ENCODE results near the gene NEURL1. TPM values are rescaled to one million over a fixed set of nuclear protein-coding genes. Genes with fewer than 3 reads are reported as not detected.
A peak's percentile ranks its signal among the peaks of the same experiment; 100 is the strongest.
"Not testable (repeated sequence)": the region's sequence is repeated elsewhere in the genome, so short reads cannot be mapped to it uniquely, and the experiment has no call there.

Gene NEURL1
- total and polyA plus RNA-seq, 4 experiments from 2014 or later, result 0.76 to 0.96 (median 0.83) TPM

DNA sequence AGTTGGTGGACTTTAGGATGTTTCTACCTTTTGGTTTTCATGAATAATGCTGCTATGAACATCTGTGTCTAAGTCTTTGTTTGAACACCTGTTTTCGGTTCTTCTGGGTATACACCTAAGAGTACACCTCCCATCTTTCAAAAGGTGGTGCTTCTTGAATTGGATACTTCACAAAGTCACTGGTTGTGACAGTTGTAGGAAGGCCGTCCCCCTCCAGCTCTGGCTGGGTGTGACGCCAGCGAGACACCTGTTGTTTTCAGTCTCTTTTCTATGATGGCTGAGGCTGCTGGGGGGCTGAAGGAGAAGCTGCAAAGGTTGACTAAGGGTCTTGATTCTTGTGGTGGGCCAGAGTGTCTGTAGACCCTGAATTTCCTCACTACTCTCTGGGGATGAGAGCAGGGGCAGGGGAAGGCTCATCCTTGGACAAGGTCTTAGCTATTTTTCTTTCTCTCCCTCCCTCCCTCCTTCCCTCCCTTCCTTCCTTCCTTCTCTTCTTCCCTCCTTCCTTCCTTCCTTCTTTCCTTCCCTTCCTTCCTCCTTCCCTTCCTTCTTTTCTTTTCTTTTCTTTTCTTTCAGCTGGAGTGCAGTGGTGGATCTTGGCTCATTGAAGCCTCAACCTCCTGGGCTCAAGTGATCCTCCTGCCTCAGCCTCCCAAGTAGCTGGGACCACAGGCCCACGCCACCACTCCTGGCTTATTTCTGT, 5.6 kb downstream of the NEURL1 start:
- CTCF ChIA-PET (ENCODE audit: partially characterized antibody), result interaction anchor here (1.0 kb wide), 1 partner anchor 41 kb away, joined by 3 read pairs; no protein-coding TSS in a partner anchor
- DNase-seq, result no peak
- intact Hi-C loops (cut with micrococcal nuclease), result no loop called here
- POLR2A ChIA-PET (ENCODE audit: partially characterized antibody), result no interaction called here
- Mint-ChIP-seq H3K36me3 (no peaks in the 10 kb centered on the region), H3K9me3 (peaks cover 0 to 1% (median 0%) of the 10 kb centered on the region in 8 donors), H3K27me3 (peaks cover 24 to 30% of the 10 kb centered on the region in 2 donors), H3K27ac (no peak overlapping the region), H3K4me3 (no peak overlapping the region), H3K4me1 (peaks cover under 1 to 13% (median 9%) of the 10 kb centered on the region in 4 donors)
- no peaks in the 10 kb centered on the region for H3K36me3 ChIP-seq (ENCODE audit: insufficient read depth, low read length)
- no peaks in the 10 kb centered on the region for H3K9me3 ChIP-seq (ENCODE audit: control insufficient read depth in 1 of 2, low read length in 2 of 2)
- no peak overlapping the region for H3K27ac ChIP-seq (ENCODE audit: low read depth, low read length)
- peaks cover 12% of the 10 kb centered on the region for H3K27me3 ChIP-seq (ENCODE audit: insufficient read depth, low read length)
- H3K4me1 ChIP-seq (ENCODE audit: insufficient read depth, low read length), result peaks cover 8% of the 10 kb centered on the region
- no peak overlapping the region for H3K4me3 ChIP-seq (ENCODE audit: low read length in 2 of 2)

- Histone ChIP-seq H3K9me3 (ENCODE audit: control insufficient read depth in 1 of 2, low read length in 2 of 2) (no peaks in the 10 kb centered on the region), H3K4me1 (ENCODE audit: insufficient read depth, low read length) (peaks cover 10% of the 10 kb centered on the region), H3K27me3 (ENCODE audit: insufficient read depth, low read length) (peaks cover 5% of the 10 kb centered on the region), H3K36me3 (ENCODE audit: insufficient read depth, low read length) (no peaks in the 10 kb centered on the region), H3K4me3 (ENCODE audit: low read length in 2 of 2) (no peak overlapping the region), H3K27ac (ENCODE audit: low read depth, low read length) (no peak overlapping the region)
- H3K4me3 Mint-ChIP-seq, result no peak overlapping the region
- intact Hi-C loops (cut with micrococcal nuclease), result no loop called here
- H3K27me3 Mint-ChIP-seq, result peaks cover 20 to 30% of the 10 kb centered on the region in 2 donors
- CTCF ChIA-PET (ENCODE audit: partially characterized antibody), result interaction anchor here (1.0 kb wide), 1 partner anchor 40 kb away, joined by 3 read pairs; no protein-coding TSS in a partner anchor
- no peak for DNase-seq
- H3K4me1 Mint-ChIP-seq, result peaks cover 5 to 15% (median 11%) of the 10 kb centered on the region in 4 donors
- H3K9me3 Mint-ChIP-seq, result peaks cover 0 to 1% (median 0%) of the 10 kb centered on the region in 8 donors
- no peaks in the 10 kb centered on the region for H3K36me3 Mint-ChIP-seq
- POLR2A ChIA-PET (ENCODE audit: partially characterized antibody), result no interaction called here
- peak overlapping the region in 1 of 7 donors; percentile 37 for H3K27ac Mint-ChIP-seq
These were observed 6.4 kb downstream of the NEURL1 start for GRCh38 chr10:103499881-103500280.

DNA sequence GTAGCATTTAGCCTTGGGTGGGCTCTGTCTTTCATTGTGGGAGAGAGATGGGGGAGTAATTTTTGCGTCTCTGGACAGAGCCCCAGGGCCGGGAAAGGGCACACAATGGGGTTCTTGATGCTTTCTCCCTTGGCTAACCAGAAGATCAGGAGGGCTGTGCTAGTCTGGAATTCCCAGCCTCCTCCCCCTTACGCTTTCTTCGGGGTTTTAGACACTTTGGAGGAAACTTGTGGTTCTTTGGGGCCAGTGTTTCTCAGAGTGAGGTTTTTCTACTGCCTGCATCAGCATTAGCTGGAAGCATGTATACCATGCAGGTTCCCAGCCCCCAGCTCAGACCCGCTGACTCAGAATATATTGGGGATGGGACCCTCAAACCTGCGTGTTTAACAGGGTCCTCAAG, 7.0 kb downstream of the NEURL1 start:
- peaks cover 5 to 15% (median 11%) of the 10 kb centered on the region in 4 donors for H3K4me1 Mint-ChIP-seq
- H3K36me3 ChIP-seq (ENCODE audit: insufficient read depth, low read length), result no peaks in the 10 kb centered on the region
- H3K27me3 Mint-ChIP-seq, result peaks cover 16 to 26% of the 10 kb centered on the region in 2 donors
- no peaks in the 10 kb centered on the region for H3K9me3 ChIP-seq (ENCODE audit: control insufficient read depth in 1 of 2, low read length in 2 of 2)
- H3K27ac Mint-ChIP-seq, result no peak overlapping the region
- no peaks in the 10 kb centered on the region for H3K27me3 ChIP-seq (ENCODE audit: insufficient read depth, low read length)
- peaks cover 12% of the 10 kb centered on the region for H3K4me1 ChIP-seq (ENCODE audit: insufficient read depth, low read length)
- DNase-seq, result no peak
- ChIA-PET CTCF (ENCODE audit: partially characterized antibody) (interaction anchor here (1.0 to 1.5 kb wide), 4 partner anchors 10 to 85 kb away, joined by 3 to 4 read pairs (median 4); no protein-coding TSS in a partner anchor), POLR2A (ENCODE audit: partially characterized antibody) (no interaction called here)
- no peak overlapping the region for H3K27ac ChIP-seq (ENCODE audit: low read depth, low read length)
- peaks cover 0 to 1% (median 0%) of the 10 kb centered on the region in 8 donors for H3K9me3 Mint-ChIP-seq
- H3K36me3 Mint-ChIP-seq, result no peaks in the 10 kb centered on the region
- no peak overlapping the region for H3K4me3 ChIP-seq (ENCODE audit: low read length in 2 of 2)
- intact Hi-C loops (cut with micrococcal nuclease), result no loop called here
- no peak overlapping the region for H3K4me3 Mint-ChIP-seq

- POLR2A ChIA-PET (ENCODE audit: partially characterized antibody), result no interaction called here
- intact Hi-C loops (cut with micrococcal nuclease), result no loop called here
- Mint-ChIP-seq H3K36me3 (no peaks in the 10 kb centered on the region), H3K27me3 (peaks cover 12 to 23% of the 10 kb centered on the region in 2 donors), H3K4me1 (peaks cover 5 to 15% (median 11%) of the 10 kb centered on the region in 4 donors), H3K27ac (no peak overlapping the region), H3K9me3 (peaks cover 0 to 1% (median 0%) of the 10 kb centered on the region in 8 donors), H3K4me3 (no peak overlapping the region)
- Histone ChIP-seq H3K9me3 (ENCODE audit: control insufficient read depth in 1 of 2, low read length in 2 of 2) (no peaks in the 10 kb centered on the region), H3K4me1 (ENCODE audit: insufficient read depth, low read length) (peaks cover 12% of the 10 kb centered on the region), H3K27ac (ENCODE audit: low read depth, low read length) (no peak overlapping the region), H3K36me3 (ENCODE audit: insufficient read depth, low read length) (no peaks in the 10 kb centered on the region), H3K4me3 (ENCODE audit: low read length in 2 of 2) (no peak overlapping the region), H3K27me3 (ENCODE audit: insufficient read depth, low read length) (no peaks in the 10 kb centered on the region)
- no peak for DNase-seq
- CTCF ChIA-PET (ENCODE audit: partially characterized antibody), result interaction anchor here (1.1 to 1.5 kb wide), 3 partner anchors 11 to 85 kb away, joined by 3 to 4 read pairs (median 4); no protein-coding TSS in a partner anchor
These were observed 7.7 kb downstream of the NEURL1 start for GRCh38 chr10:103501186-103501585.

- ChIA-PET POLR2A (ENCODE audit: partially characterized antibody) (no interaction called here), CTCF (ENCODE audit: partially characterized antibody) (interaction anchor here (1.8 to 2.5 kb wide), 3 partner anchors 8 to 87 kb away, joined by 6 to 7 read pairs (median 7); no protein-coding TSS in a partner anchor)
- peak overlapping the region in 1 of 7 donors; percentile 13 for H3K27ac Mint-ChIP-seq
These were observed 9.6 kb downstream of the NEURL1 start for GRCh38 chr10:103502849-103503660.

GRCh38 chr10:103503777-103504176, 10.3 kb downstream of the NEURL1 start:
- POLR2A ChIA-PET (ENCODE audit: partially characterized antibody); H3K27ac ChIP-seq (ENCODE audit: low read depth, low read length); H3K4me3 Mint-ChIP-seq; H3K4me3 ChIP-seq (ENCODE audit: low read length in 2 of 2); H3K36me3 ChIP-seq (ENCODE audit: insufficient read depth, low read length); H3K9me3 ChIP-seq (ENCODE audit: control insufficient read depth in 1 of 2, low read length in 2 of 2); H3K36me3 Mint-ChIP-seq; DNase-seq; H3K9me3 Mint-ChIP-seq; intact Hi-C loops (cut with micrococcal nuclease); H3K27me3 ChIP-seq (ENCODE audit: insufficient read depth, low read length): not testable (repeated sequence)
- peaks cover 12% of the 10 kb centered on the region for H3K4me1 ChIP-seq (ENCODE audit: insufficient read depth, low read length)
- peak overlapping the region in 1 of 7 donors; percentile 36 for H3K27ac Mint-ChIP-seq
- peaks cover 5 to 15% (median 12%) of the 10 kb centered on the region in 4 donors for H3K4me1 Mint-ChIP-seq
- peaks cover 13 to 16% of the 10 kb centered on the region in 2 donors for H3K27me3 Mint-ChIP-seq
- CTCF ChIA-PET (ENCODE audit: partially characterized antibody), result interaction anchor here (1.8 to 2.5 kb wide), 3 partner anchors 9 to 88 kb away, joined by 6 to 7 read pairs (median 7); no protein-coding TSS in a partner anchor

More at GRCh38 chr10:103502849-103503660, 9.6 kb downstream of the NEURL1 start:
- Histone ChIP-seq H3K27me3 (ENCODE audit: insufficient read depth, low read length) (no peaks in the 10 kb centered on the region), H3K9me3 (ENCODE audit: control insufficient read depth in 1 of 2, low read length in 2 of 2) (no peaks in the 10 kb centered on the region), H3K27ac (ENCODE audit: low read depth, low read length) (no peak overlapping the region), H3K4me1 (ENCODE audit: insufficient read depth, low read length) (peaks cover 12% of the 10 kb centered on the region), H3K36me3 (ENCODE audit: insufficient read depth, low read length) (no peaks in the 10 kb centered on the region), H3K4me3 (ENCODE audit: low read length in 2 of 2) (no peak overlapping the region)
- intact Hi-C loops (cut with micrococcal nuclease), result no loop called here
- Mint-ChIP-seq H3K9me3 (no peaks in the 10 kb centered on the region), H3K36me3 (no peaks in the 10 kb centered on the region), H3K27me3 (peaks cover 11 to 16% of the 10 kb centered on the region in 2 donors), H3K4me1 (peaks cover 5 to 15% (median 12%) of the 10 kb centered on the region in 4 donors), H3K4me3 (no peak overlapping the region)
- DNase-seq, result no peak

All from CD4-positive, alpha-beta memory T cell (primary cell).